SK-N-SH treated with all-trans-retinoic acid at 6 μM for 48 hours (cell line): Measurements from ENCODE around the gene RABL2A.
"Not testable (repeated sequence)": the region's sequence is repeated elsewhere in the genome, so short reads cannot be mapped to it uniquely, and the experiment has no call there.

ENCODE experiments used
- CSDC2 ChIP-seq: fragments of 250-450 bp; sonication (Bioruptor Pico); IDR thresholded peaks from 2 replicates; pipeline ENCODE4 v1.5.0; 2020; ENCODE audit warnings: mild to moderate bottlenecking, moderate library complexity
- ISL1 ChIP-seq: fragments of 250-450 bp; sonication (Bioruptor Pico); IDR thresholded peaks from 2 replicates; pipeline ENCODE4 v2.1.2; 2022; ENCODE audit warnings: mild to moderate bottlenecking, moderate library complexity
- TOX ChIP-seq: fragments of 250-450 bp; sonication (Bioruptor Pico); IDR thresholded peaks from 2 replicates; pipeline ENCODE4 v1.8.0; 2021; ENCODE audit warnings: mild to moderate bottlenecking, moderate library complexity, borderline replicate concordance
- ZNF565 ChIP-seq: fragments of 450-650 bp; formaldehyde crosslinking; conservative IDR thresholded peaks from 2 replicates; pipeline ENCODE4 v1.5.0; 2020; ENCODE audit warnings: low read depth, mild to moderate bottlenecking, moderate library complexity
- TF ChIP-seq, protein P1 (sequence below): fragments of 250-450 bp; sonication (Bioruptor Pico); IDR thresholded peaks from 2 replicates; pipeline ENCODE4 v1.8.0; 2020; ENCODE audit warnings: mild to moderate bottlenecking, moderate library complexity, borderline replicate concordance
- TF ChIP-seq, protein P2 (sequence below): fragments of 250-450 bp; sonication (Bioruptor Pico); IDR thresholded peaks from 2 replicates; pipeline ENCODE4 v1.5.1; 2021; ENCODE audit warnings: mild to moderate bottlenecking, moderate library complexity

DNA sequence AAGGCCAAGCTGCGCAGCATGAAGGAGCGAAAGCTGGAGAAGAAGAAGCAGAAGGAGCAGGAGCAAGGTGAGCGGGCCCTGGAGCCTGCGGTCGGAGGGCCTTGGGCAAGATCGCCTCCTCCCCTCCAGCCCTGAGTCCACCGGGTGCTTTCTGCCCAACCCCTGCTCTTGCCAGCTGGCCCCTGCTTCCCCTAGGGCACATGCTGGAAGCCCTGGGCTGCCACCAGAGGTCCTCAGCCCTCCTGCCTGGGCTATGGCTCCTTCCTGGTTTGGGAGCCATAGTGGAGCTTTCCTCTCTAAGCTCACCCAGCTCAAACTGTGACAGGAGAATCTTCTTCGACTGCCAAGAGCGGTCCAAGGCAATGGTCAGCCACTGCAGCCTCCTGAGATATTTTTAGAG is 29.5 kb upstream of the RABL2A start:
- TF ChIP-seq CSDC2, ISL1, ZNF565, TOX (CRISPR knock-in tag): not testable (repeated sequence)
- TF ChIP-seq, protein P1, sequence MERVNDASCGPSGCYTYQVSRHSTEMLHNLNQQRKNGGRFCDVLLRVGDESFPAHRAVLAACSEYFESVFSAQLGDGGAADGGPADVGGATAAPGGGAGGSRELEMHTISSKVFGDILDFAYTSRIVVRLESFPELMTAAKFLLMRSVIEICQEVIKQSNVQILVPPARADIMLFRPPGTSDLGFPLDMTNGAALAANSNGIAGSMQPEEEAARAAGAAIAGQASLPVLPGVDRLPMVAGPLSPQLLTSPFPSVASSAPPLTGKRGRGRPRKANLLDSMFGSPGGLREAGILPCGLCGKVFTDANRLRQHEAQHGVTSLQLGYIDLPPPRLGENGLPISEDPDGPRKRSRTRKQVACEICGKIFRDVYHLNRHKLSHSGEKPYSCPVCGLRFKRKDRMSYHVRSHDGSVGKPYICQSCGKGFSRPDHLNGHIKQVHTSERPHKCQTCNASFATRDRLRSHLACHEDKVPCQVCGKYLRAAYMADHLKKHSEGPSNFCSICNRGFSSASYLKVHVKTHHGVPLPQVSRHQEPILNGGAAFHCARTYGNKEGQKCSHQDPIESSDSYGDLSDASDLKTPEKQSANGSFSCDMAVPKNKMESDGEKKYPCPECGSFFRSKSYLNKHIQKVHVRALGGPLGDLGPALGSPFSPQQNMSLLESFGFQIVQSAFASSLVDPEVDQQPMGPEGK (CRISPR knock-in tag), result not testable (repeated sequence)
- TF ChIP-seq, protein P2, sequence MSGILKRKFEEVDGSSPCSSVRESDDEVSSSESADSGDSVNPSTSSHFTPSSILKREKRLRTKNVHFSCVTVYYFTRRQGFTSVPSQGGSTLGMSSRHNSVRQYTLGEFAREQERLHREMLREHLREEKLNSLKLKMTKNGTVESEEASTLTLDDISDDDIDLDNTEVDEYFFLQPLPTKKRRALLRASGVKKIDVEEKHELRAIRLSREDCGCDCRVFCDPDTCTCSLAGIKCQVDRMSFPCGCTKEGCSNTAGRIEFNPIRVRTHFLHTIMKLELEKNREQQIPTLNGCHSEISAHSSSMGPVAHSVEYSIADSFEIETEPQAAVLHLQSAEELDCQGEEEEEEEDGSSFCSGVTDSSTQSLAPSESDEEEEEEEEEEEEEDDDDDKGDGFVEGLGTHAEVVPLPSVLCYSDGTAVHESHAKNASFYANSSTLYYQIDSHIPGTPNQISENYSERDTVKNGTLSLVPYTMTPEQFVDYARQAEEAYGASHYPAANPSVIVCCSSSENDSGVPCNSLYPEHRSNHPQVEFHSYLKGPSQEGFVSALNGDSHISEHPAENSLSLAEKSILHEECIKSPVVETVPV (CRISPR knock-in tag), result not testable (repeated sequence)
